ENCODE measurements around the gene PDE10A. TPM values are rescaled to one million over a fixed set of nuclear protein-coding genes. Genes with fewer than 3 reads are reported as not detected.

PDE10A gene
- total and polyA plus RNA-seq, 2 of the 8 experiments (the other 6 are each of a cell fraction or from before 2014, with no cell fraction given) = 1.1 to 2.4 TPM

DNA sequence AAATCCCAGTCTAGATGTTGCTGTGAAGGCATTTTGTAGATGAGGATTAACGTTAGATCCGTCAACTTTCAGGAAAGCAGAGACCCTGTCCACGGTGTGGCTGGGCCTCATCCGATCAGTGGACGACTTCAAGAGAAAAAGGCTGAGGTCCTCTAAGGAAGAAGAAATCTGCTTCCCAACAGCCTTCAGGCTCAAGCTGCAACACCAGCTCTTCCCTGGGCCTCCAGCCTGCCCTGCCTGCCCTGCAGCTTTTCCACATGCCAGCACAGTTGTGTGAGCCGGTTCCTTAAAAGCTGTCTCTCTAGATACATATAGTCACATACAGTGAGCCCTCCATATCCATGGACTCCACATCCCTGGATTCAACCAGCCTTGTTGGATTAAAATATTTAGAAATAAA lies 14.1 kb upstream of the PDE10A start:
- H3K4ac ChIP-seq (replicated peaks; ENCODE audit: insufficient read length, low read depth, low read length) = no peak overlapping the region
- peaks cover 0 to 3% (median 2%) of the 10 kb centered on the region in 4 experiments; a peak in 3 of 7 replicates for H3K4me1 ChIP-seq (replicated peaks in 1 of 4; ENCODE audit: control insufficient read depth in 3 of 4, insufficient read depth in 4 of 4, low read length in 3 of 4)
- no peak overlapping the region for H2BK15ac ChIP-seq (ENCODE audit: low read length)
- H2AFZ ChIP-seq (ENCODE audit: low read length) = peak overlapping the region; percentile 36; the same call in 1 of the 2 replicates
- FAIRE-seq = no peak
- no peak overlapping the region for H4K8ac ChIP-seq (ENCODE audit: extremely low read depth, insufficient read depth, low read length)
- H3K9ac ChIP-seq (replicated peaks in 1 of 4; ENCODE audit: extremely low read depth in 1 of 4, low read depth in 3 of 4, low read length in 3 of 4) = no peak overlapping the region
- no peak for TF ChIP-seq KDM1A (IDR thresholded peaks at IDR 0.05; ENCODE audit: borderline replicate concordance, low read length)
- TF ChIP-seq, protein P1, sequence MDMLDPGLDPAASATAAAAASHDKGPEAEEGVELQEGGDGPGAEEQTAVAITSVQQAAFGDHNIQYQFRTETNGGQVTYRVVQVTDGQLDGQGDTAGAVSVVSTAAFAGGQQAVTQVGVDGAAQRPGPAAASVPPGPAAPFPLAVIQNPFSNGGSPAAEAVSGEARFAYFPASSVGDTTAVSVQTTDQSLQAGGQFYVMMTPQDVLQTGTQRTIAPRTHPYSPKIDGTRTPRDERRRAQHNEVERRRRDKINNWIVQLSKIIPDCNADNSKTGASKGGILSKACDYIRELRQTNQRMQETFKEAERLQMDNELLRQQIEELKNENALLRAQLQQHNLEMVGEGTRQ (IDR thresholded peaks at IDR 0.05; ENCODE audit: low read length) = no peak
- no peak overlapping the region for H3K4me2 ChIP-seq (ENCODE audit: insufficient read depth in 1 of 2, low read depth in 2 of 2, low read length in 2 of 2)
- H2BK120ac ChIP-seq (replicated peaks; ENCODE audit: low read depth, low read length) = no peak overlapping the region
- DNase-seq (ENCODE audit: low read depth in 1 of 2, low spot score in 2 of 2) = no peak
- H3K56ac ChIP-seq (replicated peaks; ENCODE audit: insufficient read length, low read depth, low read length) = no peak overlapping the region
- H3K79me2 ChIP-seq (ENCODE audit: control insufficient read depth in 1 of 2, insufficient read depth in 2 of 2, low read length in 2 of 2) = no peaks in the 10 kb centered on the region
- peaks cover 0 to 2% of the 10 kb centered on the region in 2 experiments for H4K20me1 ChIP-seq (replicated peaks in 1 of 2; ENCODE audit: control insufficient read depth in 1 of 2, insufficient read depth in 2 of 2, low read length in 2 of 2)
- no peak overlapping the region for H2BK20ac ChIP-seq (ENCODE audit: low read length)
- no peak overlapping the region for H2BK5ac ChIP-seq (ENCODE audit: low read depth, low read length)
- H3K23me2 ChIP-seq (ENCODE audit: low read depth, low read length) = peaks cover 2% of the 10 kb centered on the region; the same call in 1 of the 2 replicates
- H3K27me3 ChIP-seq (replicated peaks in 1 of 4; ENCODE audit: control insufficient read depth in 3 of 4, extremely low read depth in 1 of 4, insufficient read depth in 3 of 4, low read length in 3 of 4) = no peaks in the 10 kb centered on the region
- H3K23ac ChIP-seq (ENCODE audit: insufficient read length) = no peak overlapping the region
- 87% methylated on average over 6 of the region's 6 CpGs; no CpG with 5 or more reads in 1 of the 2 experiments for WGBS, 2 experiments (ENCODE audit: extremely low coverage in 1 of 2, insufficient coverage in 1 of 2, insufficient read length in 1 of 2, insufficient replicate concordance in 2 of 2, low coverage in 1 of 2, low lambda C conversion rate in 2 of 2, missing lambda C conversion rate in 1 of 2)
- H3K9me3 ChIP-seq (ENCODE audit: insufficient read depth in 2 of 2, low read depth in 1 of 2, low read length in 1 of 2) = no peaks in the 10 kb centered on the region
- no peak overlapping the region for H4K91ac ChIP-seq (replicated peaks; ENCODE audit: insufficient read length, low read length)
- no peak overlapping the region for H2BK12ac ChIP-seq (ENCODE audit: low read depth, low read length)
- ChIA-PET CTCF (ENCODE audit: partially characterized antibody) (interaction anchor here (0.7 to 1.5 kb wide), 6 partner anchors 12 to 175 kb away, joined by 3 to 4 read pairs (median 3); no protein-coding TSS in a partner anchor), POLR2A (ENCODE audit: partially characterized antibody) (no interaction called here)
- H3K4me3 ChIP-seq (ENCODE audit: extremely low read depth in 1 of 4, insufficient read depth in 2 of 4, low read depth in 3 of 4, low read length in 4 of 4) = no peak overlapping the region
- H3K14ac ChIP-seq (ENCODE audit: insufficient read length) = no peak overlapping the region
- no peak overlapping the region for H2AK5ac ChIP-seq (ENCODE audit: low read depth, low read length)
- H3K18ac ChIP-seq (ENCODE audit: extremely low read depth, low read length) = no peak overlapping the region
- no peak overlapping the region for H4K5ac ChIP-seq (ENCODE audit: insufficient read length, low read depth, low read length)
- H3K79me1 ChIP-seq (ENCODE audit: low read depth, low read length) = no peaks in the 10 kb centered on the region
- no peaks in the 10 kb centered on the region for H3K36me3 ChIP-seq (ENCODE audit: control insufficient read depth in 2 of 4, insufficient read depth in 4 of 4, low read length in 3 of 4)
- no peak overlapping the region for H3K27ac ChIP-seq (ENCODE audit: low read depth, low read length)
